CD4-positive, alpha-beta T cell (primary cell): ENCODE measurements around the gene ZGLP1. TPM values are rescaled to one million over a fixed set of nuclear protein-coding genes. Genes with fewer than 3 reads are reported as not detected.
A peak's percentile ranks its signal among the peaks of the same experiment; 100 is the strongest.

Source experiments
- ATAC-seq: fragments of 200-7000 bp; cut with Tn5 transposase; one replicate; pipeline ENCODE4 v1.10.0; 2022; ENCODE audit warnings: mild to moderate bottlenecking; ENCODE audit not compliant: poor library complexity
- CTCF ChIA-PET: fragments of 350-600 bp; sonication (Branson Sonifier 250); formaldehyde crosslinking; loops from one replicate; lab custom pipeline; 2021; ENCODE audit warnings: antibody characterized with exemption, inconsistent platforms; lab: Charles Lee
- POLR2A ChIA-PET: fragments of 350-600 bp; sonication (Branson Sonifier 250); formaldehyde crosslinking; loops from one replicate; lab custom pipeline; 2021; ENCODE audit warnings: antibody characterized with exemption, inconsistent platforms; lab: Charles Lee
- DNase-seq, 14 experiments: peaks; one replicate each; pipeline ENCODE4 v3.0.0-alpha.2; 2013 to 2020; ENCODE audit warnings: mixed read lengths in 2 of 14
- H3K27ac ChIP-seq, 2 donors: one replicate each; pipeline versions ENCODE4 v1.5.1 to v1.7.0; 2013; ENCODE audit warnings: low read length in 2 of 2, low read depth in 1 of 2, mild to moderate bottlenecking in 1 of 2
- H3K27me3 ChIP-seq, 2 experiments: 1 replicate in 1 of 2; 2 replicates in 1 of 2; pipeline versions ENCODE4 v1.6.1 to v1.7.0; 2013; ENCODE audit warnings: low read length in 2 of 2, control low read depth in 1 of 2, mild to moderate bottlenecking in 1 of 2, moderate library complexity in 1 of 2; ENCODE audit not compliant: insufficient read depth in 2 of 2, control insufficient read depth in 1 of 2
- H3K36me3 ChIP-seq: one replicate; pipeline ENCODE4 v1.6.1; 2013; ENCODE audit warnings: low read length, control low read depth; ENCODE audit not compliant: insufficient read depth
- H3K4me1 ChIP-seq: one replicate; pipeline ENCODE4 v1.6.1; 2013; ENCODE audit warnings: low read length, control low read depth; ENCODE audit not compliant: insufficient read depth
- H3K4me3 ChIP-seq: one replicate; pipeline ENCODE4 v1.5.1; 2013; ENCODE audit warnings: mild to moderate bottlenecking, low read length, moderate library complexity
- H3K9me3 ChIP-seq, 2 experiments: 1 replicate in 1 of 2; 2 replicates in 1 of 2; pipeline versions ENCODE4 v1.6.1 to v1.7.0; 2013; ENCODE audit warnings: low read length in 2 of 2, mild to moderate bottlenecking in 2 of 2, control low read depth in 1 of 2, moderate library complexity in 1 of 2; ENCODE audit not compliant: control insufficient read depth in 1 of 2, insufficient read depth in 1 of 2
- H3K27ac Mint-ChIP-seq: one replicate; pipeline ENCODE4 v1.8.0; 2020; ENCODE audit warnings: mixed read lengths
- H3K27me3 Mint-ChIP-seq: one replicate; pipeline ENCODE4 v1.8.0; 2021; ENCODE audit warnings: mixed read lengths
- H3K36me3 Mint-ChIP-seq: one replicate; pipeline ENCODE4 v1.8.0; 2021; ENCODE audit warnings: low read depth, mixed read lengths
- H3K4me1 Mint-ChIP-seq: one replicate; pipeline ENCODE4 v1.8.0; 2021; ENCODE audit warnings: low read depth, mixed read lengths
- H3K4me3 Mint-ChIP-seq: one replicate; pipeline ENCODE4 v1.8.0; 2020; ENCODE audit warnings: mild to moderate bottlenecking, mixed read lengths
- H3K9me3 Mint-ChIP-seq: one replicate; pipeline ENCODE4 v1.8.0; 2020; ENCODE audit warnings: mixed read lengths
- intact Hi-C, 2 experiments: fragments of 100-400 bp; cut with DNase I in 1 of 2; cut with micrococcal nuclease in 1 of 2; formaldehyde crosslinking; loops; one replicate each; pipeline versions ENCODE4 v1.15.1 to v1.9.0; 2023 to 2025; cut with DNase I, micrococcal nuclease
- total RNA-seq, 174 experiments: library from RNA in 2 of 174; stranded (reverse) in 2 of 174; gene quantifications; one replicate each; pipeline ENCODE4 v1.2.3 and lab custom pipeline; 2021 to 2026
- TF ChIP-seq, protein P1 (sequence below): fragments of 200-600 bp; IDR thresholded peaks from one replicate; pipeline ENCODE4 v1.8.0; 2022; ENCODE audit warnings: antibody characterized with exemption, mild to moderate bottlenecking

ZGLP1 gene
- total RNA-seq, 2 experiments from 2014 or later = 1.6 to 2.6 TPM

DNA sequence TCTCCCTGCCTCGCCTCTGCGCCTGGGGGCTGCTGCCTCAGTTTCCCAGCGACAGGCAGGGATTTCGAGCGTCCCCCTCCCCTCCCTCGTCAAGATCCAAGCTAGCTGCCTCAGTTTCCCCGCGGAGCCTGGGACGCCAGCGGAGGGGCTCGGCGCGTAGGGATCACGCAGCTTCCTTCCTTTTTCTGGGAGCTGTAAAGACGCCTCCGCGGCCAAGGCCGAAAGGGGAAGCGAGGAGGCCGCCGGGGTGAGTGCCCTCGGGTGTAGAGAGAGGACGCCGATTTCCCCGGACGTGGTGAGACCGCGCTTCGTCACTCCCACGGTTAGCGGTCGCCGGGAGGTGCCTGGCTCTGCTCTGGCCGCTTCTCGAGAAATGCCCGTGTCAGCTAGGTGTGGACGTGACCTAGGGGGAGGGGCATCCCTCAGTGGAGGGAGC lies 39.4 kb downstream of the ZGLP1 start:
- intact Hi-C loops = loop anchor here (2.0 to 5.0 kb wide), 2 partner anchors 17 to 47 kb away; partner anchors contain the start of genes FDX2 (in 1 of the 2) and ICAM4 (in 1 of the 2)
- no peaks in the 10 kb centered on the region for H3K27me3 ChIP-seq
- H3K4me1 ChIP-seq = peaks cover 36% of the 10 kb centered on the region
- Mint-ChIP-seq H3K27me3 (no peaks in the 10 kb centered on the region), H3K4me3 (peak overlapping the region; percentile 86), H3K36me3 (peaks cover 11% of the 10 kb centered on the region), H3K9me3 (no peaks in the 10 kb centered on the region), H3K4me1 (peaks cover 38% of the 10 kb centered on the region), H3K27ac (peak overlapping the region; percentile 80)
- H3K4me3 ChIP-seq = peak overlapping the region; percentile 80
- DNase-seq = peak in 11 of 14 experiments; percentile 35 to 89 (median 54)
- TF ChIP-seq, protein P1, sequence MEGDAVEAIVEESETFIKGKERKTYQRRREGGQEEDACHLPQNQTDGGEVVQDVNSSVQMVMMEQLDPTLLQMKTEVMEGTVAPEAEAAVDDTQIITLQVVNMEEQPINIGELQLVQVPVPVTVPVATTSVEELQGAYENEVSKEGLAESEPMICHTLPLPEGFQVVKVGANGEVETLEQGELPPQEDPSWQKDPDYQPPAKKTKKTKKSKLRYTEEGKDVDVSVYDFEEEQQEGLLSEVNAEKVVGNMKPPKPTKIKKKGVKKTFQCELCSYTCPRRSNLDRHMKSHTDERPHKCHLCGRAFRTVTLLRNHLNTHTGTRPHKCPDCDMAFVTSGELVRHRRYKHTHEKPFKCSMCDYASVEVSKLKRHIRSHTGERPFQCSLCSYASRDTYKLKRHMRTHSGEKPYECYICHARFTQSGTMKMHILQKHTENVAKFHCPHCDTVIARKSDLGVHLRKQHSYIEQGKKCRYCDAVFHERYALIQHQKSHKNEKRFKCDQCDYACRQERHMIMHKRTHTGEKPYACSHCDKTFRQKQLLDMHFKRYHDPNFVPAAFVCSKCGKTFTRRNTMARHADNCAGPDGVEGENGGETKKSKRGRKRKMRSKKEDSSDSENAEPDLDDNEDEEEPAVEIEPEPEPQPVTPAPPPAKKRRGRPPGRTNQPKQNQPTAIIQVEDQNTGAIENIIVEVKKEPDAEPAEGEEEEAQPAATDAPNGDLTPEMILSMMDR = no peak
- peak overlapping the region; percentile 77 to 95 for H3K27ac ChIP-seq
- ChIA-PET CTCF (interaction anchor here (0.9 to 6.4 kb wide), 10 partner anchors 9 to 339 kb away, joined by 3 to 102 read pairs (median 10); partner anchors contain the start of genes ICAM5 and TYK2), POLR2A (interaction anchor here (0.8 to 4.0 kb wide), 18 partner anchors 11 to 233 kb away, joined by 3 to 69 read pairs (median 8); partner anchors contain the start of genes CDC37, ICAM4, ICAM5 and KEAP1)
- H3K36me3 ChIP-seq = peaks cover 6% of the 10 kb centered on the region
- ATAC-seq = peak; percentile 41
- H3K9me3 ChIP-seq = no peaks in the 10 kb centered on the region

DNA sequence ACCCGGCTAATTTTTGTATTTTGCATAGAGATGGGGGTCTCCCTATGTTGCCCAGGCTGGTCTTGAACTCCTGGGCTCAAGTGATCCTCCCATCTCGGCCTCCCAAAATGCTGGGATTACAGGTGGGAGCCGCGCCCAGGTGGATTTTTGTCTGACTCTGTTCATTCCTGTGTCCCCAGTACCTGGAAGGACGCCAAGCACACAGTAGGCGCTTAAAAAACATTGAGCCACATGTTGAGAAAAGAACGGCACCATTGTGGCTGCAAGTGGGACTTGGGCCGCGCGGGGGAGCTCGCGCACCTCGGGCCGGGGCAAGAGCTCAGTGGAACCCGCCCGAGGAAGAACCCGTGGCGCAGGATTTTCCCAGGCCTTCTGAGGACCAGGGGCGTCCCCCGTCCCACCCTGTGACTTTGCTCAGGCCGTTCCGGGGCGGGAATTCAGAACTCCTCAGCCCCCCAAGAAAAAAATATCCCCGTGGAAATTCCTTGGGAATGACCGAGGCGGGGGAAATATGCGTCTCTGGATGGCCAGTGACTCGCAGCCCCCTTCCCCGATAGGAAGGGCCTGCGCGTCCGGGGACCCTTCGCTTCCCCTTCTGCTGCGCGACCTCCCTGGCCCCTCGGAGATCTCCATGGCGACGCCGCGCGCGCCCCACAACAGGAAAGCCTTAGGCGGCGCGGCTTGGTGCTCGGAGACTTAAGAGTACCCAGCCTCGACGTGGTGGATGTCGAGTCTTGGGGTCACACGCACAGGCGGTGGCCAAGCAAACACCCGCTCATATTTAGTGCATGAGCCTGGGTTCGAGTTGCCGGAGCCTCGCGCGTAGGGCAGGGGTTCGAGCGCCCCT lies 40.1 kb downstream of the ZGLP1 start:
- H3K27ac ChIP-seq = peak overlapping the region; percentile 77 to 95
- peak overlapping the region; percentile 80 for H3K4me3 ChIP-seq
- peak overlapping the region; percentile 80 for H3K27ac Mint-ChIP-seq
- peaks cover 38% of the 10 kb centered on the region for H3K4me1 Mint-ChIP-seq
- no peaks in the 10 kb centered on the region for H3K27me3 Mint-ChIP-seq
- peaks cover 4% of the 10 kb centered on the region for H3K36me3 Mint-ChIP-seq
- ChIA-PET POLR2A (interaction anchor here (0.9 to 4.0 kb wide), 15 partner anchors 17 to 173 kb away, joined by 3 to 69 read pairs (median 4); partner anchors contain the start of genes ICAM4, ICAM5, MRPL4 and PPAN), CTCF (interaction anchor here (0.5 to 6.4 kb wide), 27 partner anchors 9 to 411 kb away, joined by 3 to 102 read pairs (median 4); partner anchors contain the start of genes ICAM5, MRPL4, RAVER1 and TYK2)
- TF ChIP-seq, protein P1 = peak; percentile 94
- H3K9me3 Mint-ChIP-seq = no peaks in the 10 kb centered on the region
- DNase-seq = peak; percentile 72 to 93 (median 86)
- intact Hi-C loops = loop anchor here (1.0 to 5.0 kb wide), 6 partner anchors 17 to 337 kb away; partner anchors contain the start of genes FDX2 (in 1 of the 2), ICAM4 (in 1 of the 2) and RAVER1 (in 1 of the 2)
- ATAC-seq = peak; percentile 69
- H3K4me3 Mint-ChIP-seq = peak overlapping the region; percentile 86
- peaks cover 36% of the 10 kb centered on the region for H3K4me1 ChIP-seq
- H3K27me3 ChIP-seq = no peaks in the 10 kb centered on the region
- no peaks in the 10 kb centered on the region for H3K36me3 ChIP-seq
- H3K9me3 ChIP-seq = no peaks in the 10 kb centered on the region

DNA sequence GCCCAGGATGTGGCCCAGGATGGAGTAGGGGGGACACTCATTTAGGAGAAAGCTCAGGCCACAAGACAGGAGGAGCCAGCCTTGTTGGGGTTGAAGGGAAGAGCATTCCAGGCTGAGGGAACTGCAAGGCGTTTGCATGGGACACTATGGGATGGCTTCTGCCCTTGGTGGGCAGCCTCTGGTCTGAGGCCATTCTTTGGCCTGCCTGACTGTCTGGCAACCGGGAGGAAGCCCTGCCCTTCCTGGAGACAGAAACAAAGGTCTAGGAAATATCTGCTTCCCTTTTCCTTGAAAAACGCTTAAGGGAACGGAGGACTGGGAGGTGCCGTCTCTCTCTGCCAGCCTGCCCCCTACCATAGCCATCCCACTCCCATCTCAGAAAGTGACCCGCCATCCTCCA lies 41.5 kb downstream of the ZGLP1 start:
- ChIA-PET POLR2A (interaction anchor here (4.0 kb wide), 1 partner anchor 120 kb away, joined by 69 read pairs; no protein-coding TSS in a partner anchor), CTCF (interaction anchor here (2.6 to 6.4 kb wide), 3 partner anchors 120 to 124 kb away, joined by 11 to 102 read pairs (median 60); no protein-coding TSS in a partner anchor)
- no peaks in the 10 kb centered on the region for H3K36me3 ChIP-seq
- no peaks in the 10 kb centered on the region for H3K9me3 Mint-ChIP-seq
- H3K9me3 ChIP-seq = no peaks in the 10 kb centered on the region
- H3K4me1 Mint-ChIP-seq = peaks cover 33% of the 10 kb centered on the region
- peaks cover 36% of the 10 kb centered on the region for H3K4me1 ChIP-seq
- intact Hi-C loops = loop anchor here in 1 of 2 experiments (5.0 kb wide), 1 partner anchor 336 kb away; no protein-coding TSS in a partner anchor
- H3K4me3 ChIP-seq = no peak overlapping the region
- DNase-seq (no peak), ATAC-seq (no peak)
- no peak overlapping the region for H3K27ac Mint-ChIP-seq
- H3K27me3 ChIP-seq = no peaks in the 10 kb centered on the region
- no peak overlapping the region for H3K27ac ChIP-seq
- H3K27me3 Mint-ChIP-seq = no peaks in the 10 kb centered on the region
- H3K4me3 Mint-ChIP-seq = no peak overlapping the region
- H3K36me3 Mint-ChIP-seq = no peaks in the 10 kb centered on the region
- TF ChIP-seq, protein P1 = no peak
